GM18861 (cell line): ENCODE results near the gene PRTG.
"Not testable (repeated sequence)": the region's sequence is repeated elsewhere in the genome, so short reads cannot be mapped to it uniquely, and the experiment has no call there.

Source experiments
- ATAC-seq: cut with Tn5 transposase; IDR thresholded peaks from one replicate; pipeline ENCODE4 v1.9.1; 2021; ENCODE audit not compliant: unreplicated experiment

The PRTG gene

GRCh38 chr15:55707518-55707917 lies 35.4 kb downstream of the PRTG start:
- ATAC-seq, result no peak

- no peak for ATAC-seq
Measured at GRCh38 chr15:55703873-55704301, 39.1 kb downstream of the PRTG start.

GRCh38 chr15:55700876-55701275 lies 42.1 kb downstream of the PRTG start:
- no peak for ATAC-seq

GRCh38 chr15:55698653-55699052 lies 44.3 kb downstream of the PRTG start:
- no peak for ATAC-seq

- no peak for ATAC-seq
Measured at GRCh38 chr15:55696221-55696620, 46.7 kb downstream of the PRTG start.

- ATAC-seq, result no peak
Measured at GRCh38 chr15:55695432-55695831, 47.5 kb downstream of the PRTG start.

GRCh38 chr15:55694652-55695150 lies 48.3 kb downstream of the PRTG start:
- peak; percentile 98 for ATAC-seq

- not testable (repeated sequence) for ATAC-seq
Measured at GRCh38 chr15:55693116-55693515, 49.8 kb downstream of the PRTG start.

- no peak for ATAC-seq
Measured at GRCh38 chr15:55687792-55688191, 55.2 kb downstream of the PRTG start.

GRCh38 chr15:55685286-55685685 lies 57.7 kb downstream of the PRTG start:
- peak; percentile 81 for ATAC-seq

GRCh38 chr15:55683376-55683775 lies 59.6 kb downstream of the PRTG start:
- no peak for ATAC-seq

GRCh38 chr15:55681631-55682030 lies 61.3 kb downstream of the PRTG start:
- peak; percentile 46 for ATAC-seq

GRCh38 chr15:55676507-55676906 lies 66.4 kb downstream of the PRTG start:
- ATAC-seq, result no peak

GRCh38 chr15:55673287-55673686 lies 69.7 kb downstream of the PRTG start:
- ATAC-seq, result no peak

- ATAC-seq, result no peak
Measured at GRCh38 chr15:55669270-55669669, 73.7 kb downstream of the PRTG start.

- ATAC-seq, result no peak
Measured at GRCh38 chr15:55665605-55666227, 77.2 kb downstream of the PRTG start.

- no peak for ATAC-seq
Measured at GRCh38 chr15:55661428-55661827, 81.5 kb downstream of the PRTG start.

- ATAC-seq, result no peak
Measured at GRCh38 chr15:55660153-55660552, 82.8 kb downstream of the PRTG start.

- ATAC-seq, result no peak
Measured at GRCh38 chr15:55659481-55659880, 83.5 kb downstream of the PRTG start.

GRCh38 chr15:55658886-55659285 lies 84.1 kb downstream of the PRTG start:
- no peak for ATAC-seq

GRCh38 chr15:55654561-55655031 lies 88.4 kb downstream of the PRTG start:
- no peak for ATAC-seq

- no peak for ATAC-seq
Measured at GRCh38 chr15:55652909-55653495, 90.0 kb downstream of the PRTG start.

- ATAC-seq, result no peak
Measured at GRCh38 chr15:55652359-55652758, 90.6 kb downstream of the PRTG start.
